Right renal pelvis (tissue), 4 donors: ENCODE measurements around the gene SGCA. TPM values are rescaled to one million over a fixed set of nuclear protein-coding genes. Genes with fewer than 3 reads are reported as not detected.

ENCODE experiments used
- DNase-seq, 4 donors: peaks; one replicate each; pipeline ENCODE4 v3.0.0-alpha.2; 2013; ENCODE audit warnings: low read depth in 4 of 4, low spot score in 3 of 4, missing footprints in 1 of 4
- polyA plus RNA-seq, 4 donors: library from polyadenylated mRNA; unstranded; fragments of 120-200 nt; gene quantifications; one replicate each; pipeline ENCODE4 v1.2.1, GENCODE V29; 2013; ENCODE audit not compliant: insufficient read length in 4 of 4

The SGCA gene
- polyA plus RNA-seq, 4 donors = 0.79 to 1.2 (median 1.0) TPM

GRCh38 chr17:50164697-50164988, 1.2 kb upstream of the SGCA start:
- no peak for DNase-seq

GRCh38 chr17:50165066-50165465, 739 bp upstream of the SGCA start:
- no peak for DNase-seq

GRCh38 chr17:50165466-50165865, 339 bp upstream of the SGCA start:
- DNase-seq = no peak

GRCh38 chr17:50166518-50167181, 845 bp downstream of the SGCA start:
- DNase-seq = no peak

- DNase-seq = no peak
Observed at GRCh38 chr17:50167371-50167770, 1.6 kb downstream of the SGCA start.

GRCh38 chr17:50168319-50168718, 2.5 kb downstream of the SGCA start:
- DNase-seq = no peak

- peak in 1 of 4 donors; percentile 67 for DNase-seq
Observed at GRCh38 chr17:50169121-50169764, 3.4 kb downstream of the SGCA start.

- DNase-seq = no peak
Observed at GRCh38 chr17:50169881-50170459, 4.2 kb downstream of the SGCA start.

GRCh38 chr17:50170662-50171370, 5.0 kb downstream of the SGCA start:
- DNase-seq = no peak

GRCh38 chr17:50171371-50172071, 5.7 kb downstream of the SGCA start:
- DNase-seq = no peak

- DNase-seq = no peak
Observed at GRCh38 chr17:50172130-50172529, 6.3 kb downstream of the SGCA start.

GRCh38 chr17:50172936-50173334, 7.1 kb downstream of the SGCA start:
- no peak for DNase-seq

- no peak for DNase-seq
Observed at GRCh38 chr17:50173335-50173941, 7.6 kb downstream of the SGCA start.

GRCh38 chr17:50174444-50174843, 8.6 kb downstream of the SGCA start:
- DNase-seq = no peak

GRCh38 chr17:50175035-50175807, 9.4 kb downstream of the SGCA start:
- no peak for DNase-seq

- DNase-seq = no peak
Observed at GRCh38 chr17:50176559-50177357, 11.0 kb downstream of the SGCA start.

GRCh38 chr17:50177476-50177875, 11.7 kb downstream of the SGCA start:
- DNase-seq = no peak

GRCh38 chr17:50177983-50178834, 12.4 kb downstream of the SGCA start:
- no peak for DNase-seq
